Peyer's patch (tissue), 4 donors: Measurements from ENCODE around the gene GTF2H4. TPM values are rescaled to one million over a fixed set of nuclear protein-coding genes. Genes with fewer than 3 reads are reported as not detected.
A peak's percentile ranks its signal among the peaks of the same experiment; 100 is the strongest.

Experiments used
- DNase-seq, 3 donors: peaks; one replicate each; pipeline ENCODE4 v3.0.0-alpha.2; 2017 to 2019
- H3K27ac ChIP-seq, 4 donors: fragments of 200-600 bp; sonication (generic); one replicate each; pipeline ENCODE4 v1.5.1; 2016 to 2019
- H3K27me3 ChIP-seq, 2 donors: fragments of 200-600 bp; sonication (generic); one replicate each; pipeline ENCODE4 v1.5.1; 2019
- H3K36me3 ChIP-seq, 3 donors: fragments of 200-600 bp; sonication (generic); one replicate each; pipeline ENCODE4 v1.5.1; 2016 to 2019
- H3K4me1 ChIP-seq, 4 donors: fragments of 200-600 bp; sonication (generic); one replicate each; pipeline ENCODE4 v1.5.1; 2016 to 2019
- H3K4me3 ChIP-seq, 4 donors: fragments of 200-600 bp; sonication (generic); 1 replicate in 3 of 4; 2 replicates in 1 of 4; pipeline ENCODE4 v1.5.1; 2016 to 2019; ENCODE audit warnings: mild to moderate bottlenecking in 1 of 4
- H3K9me3 ChIP-seq, 4 donors: fragments of 200-600 bp; sonication (generic); one replicate each; pipeline ENCODE4 v1.5.1; 2016 to 2019; ENCODE audit warnings: mild to moderate bottlenecking in 1 of 4
- CTCF ChIP-seq, 6 experiments: fragments of 450-650 bp in 4 of 6; fragments of 200-600 bp in 2 of 6; sonication (generic) in 1 of 6; IDR thresholded peaks; one replicate each; pipeline ENCODE4 v1.5.1; 2017 to 2019; ENCODE audit warnings: antibody characterized with exemption in 6 of 6, mild to moderate bottlenecking in 3 of 6, moderate library complexity in 1 of 6
- POLR2A ChIP-seq, 2 donors: fragments of 450-650 bp; IDR thresholded peaks; one replicate each; pipeline ENCODE4 v1.5.1; 2017; ENCODE audit warnings: antibody characterized with exemption in 2 of 2, mild to moderate bottlenecking in 2 of 2, moderate library complexity in 2 of 2
- total RNA-seq, 4 donors: library from RNA; depleted of rRNA; stranded (reverse); fragments of >200 nt; gene quantifications; one replicate each; pipeline ENCODE4 v1.1.0, GENCODE V29; 2016

Gene GTF2H4
- total RNA-seq, 4 donors from 2014 or later = 10.7 to 21.3 (median 17.0) TPM

GRCh38 chr6:30884521-30885480, 23.2 kb upstream of the GTF2H4 start:
- peak; percentile 68 to 75 (median 74) for DNase-seq
- H3K4me1 ChIP-seq = peaks cover 3 to 38% (median 26%) of the 10 kb centered on the region in 4 donors
- TF ChIP-seq POLR2A (IDR thresholded peaks at IDR 0.05) = peak in 1 of 2 donors; percentile 4
- TF ChIP-seq CTCF (IDR thresholded peaks at IDR 0.05) = no peak
- peak overlapping the region; percentile 65 to 93 (median 87) for H3K4me3 ChIP-seq
- H3K36me3 ChIP-seq = peaks cover 0 to 15% (median 0%) of the 10 kb centered on the region in 3 donors
- H3K27me3 ChIP-seq = no peaks in the 10 kb centered on the region
- no peaks in the 10 kb centered on the region for H3K9me3 ChIP-seq
- H3K27ac ChIP-seq = peak overlapping the region; percentile 88 to 94 (median 92)

DNA sequence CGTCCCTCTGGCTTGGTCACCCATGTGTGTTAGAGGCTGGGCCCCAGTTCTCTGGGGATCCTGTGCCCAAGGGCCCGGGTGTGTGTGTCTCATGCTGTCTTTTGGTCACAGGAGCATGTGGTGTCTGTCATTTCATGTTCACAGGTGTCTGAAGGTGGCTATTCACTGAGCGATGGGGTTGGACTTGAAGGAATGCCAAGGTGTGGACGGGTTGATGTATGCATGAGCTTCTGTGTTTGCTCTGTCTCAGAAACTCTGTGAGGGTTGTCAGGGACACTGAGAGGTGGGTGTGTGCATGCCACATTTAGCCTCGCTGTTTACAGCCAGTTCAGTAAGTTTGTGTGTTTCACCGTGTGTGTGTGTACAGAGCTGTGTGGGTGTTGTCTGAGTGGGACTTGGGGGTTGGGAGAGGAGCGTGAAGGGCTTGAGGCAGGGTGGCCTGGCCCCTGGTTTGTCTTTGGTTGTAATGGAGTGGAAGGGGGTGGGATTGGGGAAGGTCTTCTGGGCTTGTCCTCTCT, 22.5 kb upstream of the GTF2H4 start:
- H3K4me1 ChIP-seq = peaks cover 3 to 38% (median 26%) of the 10 kb centered on the region in 4 donors
- H3K36me3 ChIP-seq = peaks cover 0 to 23% (median 0%) of the 10 kb centered on the region in 3 donors
- peak overlapping the region; percentile 1 to 89 (median 75) for H3K4me3 ChIP-seq
- H3K27me3 ChIP-seq = no peaks in the 10 kb centered on the region
- peak overlapping the region; percentile 88 to 94 (median 92) for H3K27ac ChIP-seq
- no peak for TF ChIP-seq CTCF (IDR thresholded peaks at IDR 0.05)
- peak in 1 of 2 donors; percentile 34 for TF ChIP-seq POLR2A (IDR thresholded peaks at IDR 0.05)
- DNase-seq = peak in 2 of 3 donors; percentile 62 to 66
- H3K9me3 ChIP-seq = no peaks in the 10 kb centered on the region

DNA sequence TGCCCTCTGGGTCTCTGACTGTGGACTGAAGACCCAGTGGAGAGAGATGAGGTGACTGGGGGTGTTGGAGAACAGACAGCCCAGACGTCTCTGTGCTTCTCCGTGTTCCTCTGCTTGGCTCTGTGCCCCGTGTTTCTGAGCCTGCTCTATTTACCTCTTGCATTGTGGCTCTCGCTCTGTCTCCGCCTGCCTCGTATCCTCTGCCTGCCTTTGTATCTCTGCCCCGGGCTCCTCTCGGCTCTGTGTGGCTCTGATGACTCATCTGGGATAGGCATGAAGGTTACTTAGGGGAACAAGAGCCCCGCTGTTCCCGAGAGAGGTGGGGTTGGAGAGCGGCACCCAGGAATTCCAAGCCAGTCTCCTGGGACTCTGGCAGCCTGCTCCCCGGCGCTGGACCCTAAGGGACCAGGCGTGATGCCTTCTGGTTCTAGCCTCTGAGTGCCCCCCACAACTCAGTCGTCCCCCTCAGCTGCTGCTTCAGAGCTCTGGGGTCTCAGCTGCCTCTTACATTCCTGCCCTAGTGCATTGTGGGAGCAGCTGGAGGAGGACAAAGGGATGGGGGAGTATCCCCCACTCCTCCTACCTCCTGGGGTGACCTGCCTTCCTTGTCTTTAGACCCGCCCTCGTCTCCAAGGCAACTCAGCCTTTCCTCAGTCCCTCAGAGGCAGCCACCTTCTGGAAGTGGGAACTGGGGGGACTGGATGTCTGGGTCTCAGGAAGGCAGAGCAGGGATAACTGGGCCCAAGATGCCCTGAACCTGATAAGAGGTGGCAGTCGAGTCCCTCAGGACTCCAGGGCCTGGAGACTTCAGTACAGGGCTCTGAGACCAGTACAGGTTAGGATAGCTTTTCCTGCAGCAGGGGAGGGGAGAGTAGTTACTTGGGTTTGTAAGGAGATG, 21.8 kb upstream of the GTF2H4 start:
- Histone ChIP-seq H3K9me3 (no peaks in the 10 kb centered on the region), H3K4me3 (peak overlapping the region; percentile 1 to 89 (median 75)), H3K27me3 (no peaks in the 10 kb centered on the region), H3K4me1 (peaks cover 3 to 38% (median 26%) of the 10 kb centered on the region in 4 donors), H3K27ac (peak overlapping the region; percentile 88 to 94 (median 92)), H3K36me3 (peaks cover 0 to 29% (median 0%) of the 10 kb centered on the region in 3 donors)
- DNase-seq = peak in 2 of 3 donors; percentile 80 to 86
- TF ChIP-seq CTCF (IDR thresholded peaks at IDR 0.05) (no peak), POLR2A (IDR thresholded peaks at IDR 0.05) (peak; percentile 54 to 81)

DNA sequence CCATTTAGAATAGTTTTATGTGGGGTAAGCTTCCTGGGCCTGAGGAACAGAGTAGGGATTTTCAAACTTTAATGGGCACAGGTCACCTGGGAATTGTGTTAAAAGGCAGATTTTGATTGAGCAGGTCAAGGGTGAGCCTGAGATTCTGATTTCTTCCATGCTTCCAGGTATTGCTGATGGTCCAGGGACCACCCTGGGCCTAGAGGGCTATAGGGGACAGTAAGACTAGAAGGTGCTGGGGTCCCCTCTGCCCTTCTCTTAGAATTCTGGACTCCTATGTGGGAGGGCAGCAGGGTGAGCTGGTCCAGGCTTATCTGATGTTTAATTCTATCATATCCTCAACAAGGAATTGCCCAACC, 21.1 kb upstream of the GTF2H4 start:
- Histone ChIP-seq H3K27ac (peak overlapping the region in 3 of 4 donors; percentile 88 to 94 (median 91)), H3K27me3 (no peaks in the 10 kb centered on the region), H3K36me3 (peaks cover 0 to 34% (median 0%) of the 10 kb centered on the region in 3 donors), H3K9me3 (no peaks in the 10 kb centered on the region), H3K4me3 (peak overlapping the region in 1 of 4 donors; percentile 85), H3K4me1 (peaks cover 3 to 38% (median 26%) of the 10 kb centered on the region in 4 donors)
- TF ChIP-seq POLR2A (IDR thresholded peaks at IDR 0.05) (no peak), CTCF (IDR thresholded peaks at IDR 0.05) (no peak)
- DNase-seq = peak in 1 of 3 donors; percentile 8
